22Rv1 (cell line): ENCODE data around the gene STK36.

Experiments
- CTCF ChIP-seq: fragments of 450-650 bp; IDR thresholded peaks from 2 replicates; pipeline ENCODE4 v1.5.1; 2017; ENCODE audit warnings: mild to moderate bottlenecking
- ZFX ChIP-seq: fragments of 450-650 bp; IDR thresholded peaks from 2 replicates; pipeline ENCODE4 v1.6.1; 2017; ENCODE audit warnings: antibody characterized with exemption, borderline replicate concordance

GRCh38 chr2:218642786-218643185, 29.1 kb upstream of the STK36 start:
- TF ChIP-seq CTCF: no peak
- TF ChIP-seq ZFX: no peak
